Choroid plexus epithelial cell (primary cell): ENCODE results near the gene FTL.

ENCODE experiments used
- DNase-seq: peaks from one replicate; pipeline ENCODE4 v3.0.0-alpha.2; 2010; ENCODE audit warnings: low read depth
- H3K4me3 ChIP-seq: 2 replicates; pipeline ENCODE4 v1.5.1; 2011; ENCODE audit warnings: low read depth, mild to moderate bottlenecking, control low read depth, low read length, moderate library complexity
- TF ChIP-seq, protein P1 (sequence below): conservative IDR thresholded peaks from 2 replicates; pipeline ENCODE4 v1.5.1; 2011; ENCODE audit warnings: low read depth, mild to moderate bottlenecking, control low read depth, inconsistent platforms, low read length, moderate library complexity

The FTL gene

DNA sequence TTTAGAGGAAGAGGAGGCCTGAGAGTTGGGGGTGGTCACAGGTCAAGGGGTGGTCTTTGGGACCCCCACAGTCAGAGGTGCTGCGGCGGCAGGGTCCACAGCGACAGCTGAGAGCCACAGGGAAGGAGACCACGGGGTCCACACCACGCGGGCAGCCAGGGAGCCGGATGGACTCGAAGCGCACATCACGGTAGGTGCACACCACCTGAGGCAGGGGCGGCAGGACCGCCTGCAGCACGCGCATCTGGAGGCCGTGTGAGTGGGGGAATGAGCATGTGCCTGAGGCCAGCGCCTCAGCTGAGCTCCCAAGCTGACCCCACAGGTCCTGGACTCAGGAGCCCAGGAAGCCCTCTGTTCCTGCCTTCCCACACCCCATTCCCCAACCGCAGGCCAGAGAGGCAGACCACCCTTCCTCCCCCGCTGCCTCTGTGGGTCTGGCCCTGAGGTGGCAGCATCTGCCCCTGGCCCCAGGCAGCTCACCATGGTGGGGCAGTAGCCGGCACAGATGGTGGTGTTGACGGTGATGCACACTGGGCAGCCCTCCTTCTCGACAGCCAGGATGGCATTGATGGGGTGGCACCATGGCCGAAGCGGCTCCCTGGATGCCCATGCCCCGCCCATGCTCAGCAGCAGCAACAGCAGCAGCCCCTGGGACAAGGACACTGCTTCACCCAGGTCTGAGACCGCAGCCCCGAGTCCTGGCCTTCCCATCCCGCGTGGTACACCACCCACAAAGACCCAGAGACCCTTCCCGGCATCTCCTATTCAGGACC, 51.1 kb downstream of the FTL start:
- H3K4me3 ChIP-seq, result no peak overlapping the region
- TF ChIP-seq, protein P1, sequence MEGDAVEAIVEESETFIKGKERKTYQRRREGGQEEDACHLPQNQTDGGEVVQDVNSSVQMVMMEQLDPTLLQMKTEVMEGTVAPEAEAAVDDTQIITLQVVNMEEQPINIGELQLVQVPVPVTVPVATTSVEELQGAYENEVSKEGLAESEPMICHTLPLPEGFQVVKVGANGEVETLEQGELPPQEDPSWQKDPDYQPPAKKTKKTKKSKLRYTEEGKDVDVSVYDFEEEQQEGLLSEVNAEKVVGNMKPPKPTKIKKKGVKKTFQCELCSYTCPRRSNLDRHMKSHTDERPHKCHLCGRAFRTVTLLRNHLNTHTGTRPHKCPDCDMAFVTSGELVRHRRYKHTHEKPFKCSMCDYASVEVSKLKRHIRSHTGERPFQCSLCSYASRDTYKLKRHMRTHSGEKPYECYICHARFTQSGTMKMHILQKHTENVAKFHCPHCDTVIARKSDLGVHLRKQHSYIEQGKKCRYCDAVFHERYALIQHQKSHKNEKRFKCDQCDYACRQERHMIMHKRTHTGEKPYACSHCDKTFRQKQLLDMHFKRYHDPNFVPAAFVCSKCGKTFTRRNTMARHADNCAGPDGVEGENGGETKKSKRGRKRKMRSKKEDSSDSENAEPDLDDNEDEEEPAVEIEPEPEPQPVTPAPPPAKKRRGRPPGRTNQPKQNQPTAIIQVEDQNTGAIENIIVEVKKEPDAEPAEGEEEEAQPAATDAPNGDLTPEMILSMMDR, result no peak
- no peak for DNase-seq
